ENCODE measurements around the gene FLOT2.

FLOT2 gene

GRCh38 chr17:28917029-28917428, 19.5 kb upstream of the FLOT2 start:
- no peak for TF ChIP-seq CTCF (conservative IDR thresholded peaks at IDR 0.05; ENCODE audit: low read depth, low read length)
- DNase-seq (ENCODE audit: low read depth), result no peak
- H3K4me3 ChIP-seq (ENCODE audit: low read length), result no peak overlapping the region

GRCh38 chr17:28916302-28916934, 18.9 kb upstream of the FLOT2 start:
- no peak for DNase-seq (ENCODE audit: low read depth)
- TF ChIP-seq CTCF (conservative IDR thresholded peaks at IDR 0.05; ENCODE audit: low read depth, low read length), result peak; percentile 69
- no peak overlapping the region for H3K4me3 ChIP-seq (ENCODE audit: low read length)

- H3K4me3 ChIP-seq (ENCODE audit: low read length), result no peak overlapping the region
- DNase-seq (ENCODE audit: low read depth), result no peak
- no peak for TF ChIP-seq CTCF (conservative IDR thresholded peaks at IDR 0.05; ENCODE audit: low read depth, low read length)
These were observed 15.4 kb upstream of the FLOT2 start for GRCh38 chr17:28912938-28913333.

GRCh38 chr17:28912281-28912937, 14.9 kb upstream of the FLOT2 start:
- no peak for DNase-seq (ENCODE audit: low read depth)
- no peak overlapping the region for H3K4me3 ChIP-seq (ENCODE audit: low read length)
- peak; percentile 41 for TF ChIP-seq CTCF (conservative IDR thresholded peaks at IDR 0.05; ENCODE audit: low read depth, low read length)

GRCh38 chr17:28911411-28912045, 14.0 kb upstream of the FLOT2 start:
- no peak for DNase-seq (ENCODE audit: low read depth)
- no peak overlapping the region for H3K4me3 ChIP-seq (ENCODE audit: low read length)
- no peak for TF ChIP-seq CTCF (conservative IDR thresholded peaks at IDR 0.05; ENCODE audit: low read depth, low read length)

- H3K4me3 ChIP-seq (ENCODE audit: low read length), result no peak overlapping the region
- no peak for TF ChIP-seq CTCF (conservative IDR thresholded peaks at IDR 0.05; ENCODE audit: low read depth, low read length)
- no peak for DNase-seq (ENCODE audit: low read depth)
These were observed 13.0 kb upstream of the FLOT2 start for GRCh38 chr17:28910534-28910933.
